T47D (cell line): ENCODE measurements around the gene MAGOHB.
"Not testable (repeated sequence)": the region's sequence is repeated elsewhere in the genome, so short reads cannot be mapped to it uniquely, and the experiment has no call there.

Experiments used
- DNase-seq, 2 experiments: peaks; one replicate each; pipeline versions ENCODE4 v3.0.0 to v3.0.0-alpha.2; 2011 to 2012; ENCODE audit warnings: low read depth in 1 of 2, low spot score in 1 of 2
- JUND ChIP-seq: IDR thresholded peaks from 2 replicates; pipeline ENCODE4 v1.6.1; 2012; ENCODE audit warnings: low read depth
- in situ Hi-C: cut with HindIII; loops from 2 replicates; pipeline ENCODE4 v1.10.0; 2016; ENCODE audit warnings: low sequenced_read_pairs, low pct_unique_long_range_greater_than_20kb

Gene MAGOHB

DNA sequence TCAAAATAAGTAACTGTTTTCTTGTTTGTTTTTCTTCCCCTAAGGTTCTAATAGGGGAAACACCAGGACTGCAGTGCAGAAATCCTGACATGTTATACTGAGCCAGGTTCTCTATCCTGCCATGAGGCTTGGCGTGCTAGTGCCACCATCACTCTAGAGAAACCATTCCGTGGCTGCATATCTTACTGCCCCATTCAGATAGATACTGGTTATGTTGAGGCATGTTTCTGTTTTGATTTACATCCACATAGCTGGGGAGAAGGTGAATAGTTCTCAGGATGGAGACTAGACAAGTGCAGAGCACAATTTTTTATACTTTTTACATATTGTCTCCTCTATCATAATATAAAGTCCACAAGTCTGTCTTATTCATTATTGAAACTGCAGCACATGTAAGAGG, 11.5 kb downstream of the MAGOHB start:
- in situ Hi-C loops, result no loop called here
- DNase-seq, result no peak
- no peak for TF ChIP-seq JUND

DNA sequence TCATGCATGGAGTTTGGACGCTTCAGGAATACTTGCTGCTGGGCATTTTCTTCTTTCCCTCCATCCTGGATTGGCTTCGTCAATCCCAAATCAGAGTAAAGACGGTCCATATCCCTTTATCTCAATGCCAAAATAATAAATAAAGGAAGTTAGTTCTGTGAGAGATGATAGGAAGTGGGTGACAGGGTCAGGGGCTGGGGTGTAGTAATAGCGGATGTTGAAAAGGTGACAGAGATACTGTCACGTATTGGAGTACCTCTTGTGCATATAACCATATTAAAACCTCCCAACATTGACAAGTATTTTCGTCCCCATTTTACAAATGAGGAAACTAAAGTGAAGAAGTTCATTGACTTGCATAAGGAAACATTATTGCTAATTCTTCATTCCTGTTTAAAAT, 12.4 kb downstream of the MAGOHB start:
- in situ Hi-C loops, result no loop called here
- TF ChIP-seq JUND, result no peak
- DNase-seq, result no peak

- in situ Hi-C loops, result no loop called here
- DNase-seq, result no peak
- TF ChIP-seq JUND, result no peak
Measured at GRCh38 chr12:10595881-10596280, 17.5 kb downstream of the MAGOHB start.

GRCh38 chr12:10590966-10591365, 22.4 kb downstream of the MAGOHB start:
- in situ Hi-C loops, result no loop called here
- DNase-seq, result no peak
- TF ChIP-seq JUND, result no peak

DNA sequence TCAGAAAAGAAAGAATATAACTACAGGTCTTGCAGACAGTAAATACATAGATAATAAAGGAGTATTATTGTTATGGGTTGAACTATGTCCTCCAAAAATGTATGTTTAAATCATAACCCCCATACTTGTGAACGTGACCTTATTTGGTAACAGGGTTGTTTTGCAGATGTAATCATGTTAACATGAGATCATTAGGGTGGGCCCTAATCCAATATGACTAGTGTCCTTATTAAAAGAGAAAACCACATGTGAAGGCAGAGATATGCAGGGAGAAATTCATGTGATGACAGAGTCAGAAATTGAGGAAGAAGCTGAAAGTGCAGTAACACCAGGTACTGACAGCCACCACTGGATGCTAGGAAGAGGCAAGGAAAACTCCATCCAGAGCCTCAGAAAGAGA, 29.0 kb downstream of the MAGOHB start:
- DNase-seq, result no peak
- TF ChIP-seq JUND, result no peak
- in situ Hi-C loops, result no loop called here

GRCh38 chr12:10582704-10583103, 30.7 kb downstream of the MAGOHB start:
- no peak for TF ChIP-seq JUND
- DNase-seq, result no peak
- in situ Hi-C loops, result no loop called here

DNA sequence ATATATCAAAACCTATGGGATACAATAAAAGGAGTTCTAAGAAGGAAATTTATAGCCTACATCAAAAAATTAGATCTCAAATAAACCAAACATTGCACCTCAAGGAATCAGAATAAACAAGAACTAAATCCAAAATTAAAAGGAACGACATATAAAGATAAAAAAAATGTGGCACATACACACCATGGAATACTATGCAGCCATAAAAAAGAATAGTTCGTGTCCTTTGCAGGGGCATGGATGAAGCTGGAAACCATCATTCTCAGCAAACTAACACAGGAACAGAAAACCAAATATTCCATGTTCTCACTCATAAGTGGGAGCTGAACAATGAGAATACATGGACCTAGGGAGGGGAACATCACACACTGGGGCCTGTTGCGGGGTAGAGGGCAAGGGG, 31.3 kb downstream of the MAGOHB start:
- DNase-seq, in situ Hi-C loops: not testable (repeated sequence)

DNA sequence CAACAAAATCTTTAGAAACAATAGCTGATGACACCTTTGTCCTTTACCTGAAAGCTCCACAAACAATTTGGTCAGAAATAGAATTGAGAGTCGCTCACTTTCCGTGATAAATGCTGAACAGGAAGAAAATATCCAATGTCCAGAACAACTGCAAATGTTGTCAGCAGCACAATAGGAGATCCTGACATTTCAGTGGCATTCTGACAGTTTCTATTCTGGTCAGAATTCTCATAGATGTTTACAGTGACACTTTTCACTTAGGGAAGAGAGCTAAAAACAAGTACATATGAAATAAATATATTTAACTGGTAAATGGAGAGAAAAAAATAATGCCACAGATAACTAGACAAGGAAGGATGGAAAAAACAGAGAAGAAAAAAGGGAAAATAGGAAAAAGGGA, 39.1 kb downstream of the MAGOHB start:
- TF ChIP-seq JUND, result no peak
- no peak for DNase-seq
- in situ Hi-C loops, result no loop called here

- DNase-seq, in situ Hi-C loops: not testable (repeated sequence)
Measured at GRCh38 chr12:10572021-10572490, 41.4 kb downstream of the MAGOHB start.

DNA sequence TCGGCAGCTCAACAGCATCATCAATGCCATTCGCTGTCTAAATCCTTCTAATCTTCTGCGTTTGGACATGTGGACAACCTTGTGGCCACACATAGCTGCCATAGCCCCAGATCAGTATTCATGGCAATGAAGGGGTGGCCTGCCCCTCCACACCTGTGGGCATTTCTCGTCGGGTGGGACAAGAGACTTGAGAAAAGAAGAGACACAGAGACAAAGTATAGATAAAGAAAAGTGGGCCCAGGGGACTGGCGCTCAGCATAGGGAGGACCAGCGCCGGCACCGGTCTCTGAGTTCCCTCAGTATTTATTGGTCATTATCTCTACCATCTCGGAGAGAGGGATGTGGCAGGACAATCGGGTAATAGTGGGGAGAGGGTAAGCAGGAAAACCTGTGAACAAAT, 42.3 kb downstream of the MAGOHB start:
- no peak for TF ChIP-seq JUND
- in situ Hi-C loops, result no loop called here

GRCh38 chr12:10567813-10568212, 45.6 kb downstream of the MAGOHB start:
- in situ Hi-C loops, result no loop called here
- no peak for TF ChIP-seq JUND
- DNase-seq, result no peak

More for the DNA sequence above, 42.3 kb downstream of the MAGOHB start:
- no peak for DNase-seq

- in situ Hi-C loops, result no loop called here
- no peak for DNase-seq
- TF ChIP-seq JUND, result no peak
Measured at GRCh38 chr12:10563966-10564365, 49.4 kb downstream of the MAGOHB start.

- TF ChIP-seq JUND, result no peak
- no peak for DNase-seq
- in situ Hi-C loops, result no loop called here
Measured at GRCh38 chr12:10563002-10563401, 50.4 kb downstream of the MAGOHB start.

GRCh38 chr12:10562306-10562933, 51.0 kb downstream of the MAGOHB start:
- in situ Hi-C loops, result no loop called here
- no peak for TF ChIP-seq JUND
- peak in 1 of 2 experiments; percentile 39 for DNase-seq
